Progenitor cell of endocrine pancreas (in vitro differentiated cells): ENCODE measurements around the gene TNFRSF1A. TPM values are rescaled to one million over a fixed set of nuclear protein-coding genes. Genes with fewer than 3 reads are reported as not detected.

ENCODE experiments used
- DNase-seq: peaks from one replicate; pipeline ENCODE4 v3.0.0; 2021; ENCODE audit warnings: low spot score; ENCODE audit not compliant: unreplicated experiment
- H3K27ac Mint-ChIP-seq: 2 replicates; pipeline ENCODE4 v1.8.0; 2021; ENCODE audit warnings: mild to moderate bottlenecking, moderate library complexity, mixed read lengths
- H3K27me3 Mint-ChIP-seq: 2 replicates; pipeline ENCODE4 v1.8.0; 2021; ENCODE audit warnings: mixed read lengths
- H3K36me3 Mint-ChIP-seq: 2 replicates; pipeline ENCODE4 v1.8.0; 2022; ENCODE audit warnings: mixed read lengths; ENCODE audit not compliant: insufficient read depth
- H3K4me1 Mint-ChIP-seq: 2 replicates; pipeline ENCODE4 v1.8.0; 2021; ENCODE audit warnings: low read depth, mixed read lengths
- H3K4me3 Mint-ChIP-seq: 2 replicates; pipeline ENCODE4 v1.8.0; 2021; ENCODE audit warnings: low read depth, mild to moderate bottlenecking, moderate library complexity, mixed read lengths
- H3K9me3 Mint-ChIP-seq: 2 replicates; pipeline ENCODE4 v1.8.0; 2021; ENCODE audit warnings: low read depth, mixed read lengths
- total RNA-seq: library from RNA; stranded (reverse); gene quantifications from 2 replicates; pipeline ENCODE4 v1.2.1, GENCODE V29; 2021
- TF ChIP-seq, protein P1 (sequence below): fragments of 200-600 bp; sonication (generic); IDR thresholded peaks from one replicate; pipeline ENCODE4 v1.5.0; 2021; ENCODE audit warnings: antibody characterized with exemption, mild to moderate bottlenecking; ENCODE audit not compliant: unreplicated experiment

Gene TNFRSF1A
- total RNA-seq, 1 donor from 2014 or later: 67.5 TPM

DNA sequence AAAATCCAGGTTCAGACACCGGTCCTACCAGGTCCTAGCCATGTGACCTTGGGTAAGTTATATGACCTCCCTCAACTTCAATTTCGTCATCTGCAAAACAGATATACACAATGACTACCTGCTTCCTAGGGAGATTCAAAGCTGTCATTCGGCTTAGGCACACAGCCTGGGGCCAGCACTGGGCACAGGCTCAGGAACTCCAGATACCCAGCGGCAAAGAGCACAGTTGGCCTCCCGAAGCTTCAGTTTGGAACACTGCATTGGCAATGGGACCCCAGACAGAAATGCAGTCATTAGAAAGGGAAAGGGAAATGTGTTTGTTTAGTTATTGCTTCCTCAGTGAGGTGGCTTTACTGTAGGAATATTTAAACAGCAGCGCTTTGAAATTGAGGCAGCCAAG lies 20.0 kb downstream of the TNFRSF1A start:
- Mint-ChIP-seq H3K9me3 (no peaks in the 10 kb centered on the region), H3K27me3 (no peaks in the 10 kb centered on the region), H3K4me3 (no peak overlapping the region), H3K27ac (no peak overlapping the region), H3K36me3 (peaks cover 23% of the 10 kb centered on the region), H3K4me1 (peaks cover 22% of the 10 kb centered on the region)
- DNase-seq: no peak
- TF ChIP-seq, protein P1, sequence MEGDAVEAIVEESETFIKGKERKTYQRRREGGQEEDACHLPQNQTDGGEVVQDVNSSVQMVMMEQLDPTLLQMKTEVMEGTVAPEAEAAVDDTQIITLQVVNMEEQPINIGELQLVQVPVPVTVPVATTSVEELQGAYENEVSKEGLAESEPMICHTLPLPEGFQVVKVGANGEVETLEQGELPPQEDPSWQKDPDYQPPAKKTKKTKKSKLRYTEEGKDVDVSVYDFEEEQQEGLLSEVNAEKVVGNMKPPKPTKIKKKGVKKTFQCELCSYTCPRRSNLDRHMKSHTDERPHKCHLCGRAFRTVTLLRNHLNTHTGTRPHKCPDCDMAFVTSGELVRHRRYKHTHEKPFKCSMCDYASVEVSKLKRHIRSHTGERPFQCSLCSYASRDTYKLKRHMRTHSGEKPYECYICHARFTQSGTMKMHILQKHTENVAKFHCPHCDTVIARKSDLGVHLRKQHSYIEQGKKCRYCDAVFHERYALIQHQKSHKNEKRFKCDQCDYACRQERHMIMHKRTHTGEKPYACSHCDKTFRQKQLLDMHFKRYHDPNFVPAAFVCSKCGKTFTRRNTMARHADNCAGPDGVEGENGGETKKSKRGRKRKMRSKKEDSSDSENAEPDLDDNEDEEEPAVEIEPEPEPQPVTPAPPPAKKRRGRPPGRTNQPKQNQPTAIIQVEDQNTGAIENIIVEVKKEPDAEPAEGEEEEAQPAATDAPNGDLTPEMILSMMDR: no peak

DNA sequence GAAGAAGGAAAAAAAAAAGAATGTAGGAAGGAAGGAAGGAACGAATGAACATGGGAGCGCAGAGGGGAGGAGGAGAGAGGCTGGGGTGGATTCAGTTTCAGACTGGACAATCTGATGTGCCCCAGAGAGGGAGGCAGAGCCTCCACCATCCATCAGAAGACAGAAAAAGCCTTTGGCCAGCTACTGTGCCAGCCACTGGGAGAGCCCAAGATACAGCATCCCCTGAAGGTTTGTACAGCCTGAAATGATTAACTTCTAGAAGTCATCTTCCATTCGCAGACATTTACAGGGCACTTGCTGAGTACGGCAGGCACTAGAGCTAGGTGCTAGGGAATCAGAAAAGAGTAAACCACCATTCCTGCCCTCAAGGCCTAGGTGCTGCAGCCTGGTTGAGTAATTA lies 22.4 kb downstream of the TNFRSF1A start:
- Mint-ChIP-seq H3K4me1 (peaks cover 15% of the 10 kb centered on the region), H3K36me3 (peaks cover 25% of the 10 kb centered on the region), H3K4me3 (no peak overlapping the region), H3K27ac (no peak overlapping the region), H3K9me3 (no peaks in the 10 kb centered on the region), H3K27me3 (no peaks in the 10 kb centered on the region)
- no peak for DNase-seq
- TF ChIP-seq, protein P1: no peak

DNA sequence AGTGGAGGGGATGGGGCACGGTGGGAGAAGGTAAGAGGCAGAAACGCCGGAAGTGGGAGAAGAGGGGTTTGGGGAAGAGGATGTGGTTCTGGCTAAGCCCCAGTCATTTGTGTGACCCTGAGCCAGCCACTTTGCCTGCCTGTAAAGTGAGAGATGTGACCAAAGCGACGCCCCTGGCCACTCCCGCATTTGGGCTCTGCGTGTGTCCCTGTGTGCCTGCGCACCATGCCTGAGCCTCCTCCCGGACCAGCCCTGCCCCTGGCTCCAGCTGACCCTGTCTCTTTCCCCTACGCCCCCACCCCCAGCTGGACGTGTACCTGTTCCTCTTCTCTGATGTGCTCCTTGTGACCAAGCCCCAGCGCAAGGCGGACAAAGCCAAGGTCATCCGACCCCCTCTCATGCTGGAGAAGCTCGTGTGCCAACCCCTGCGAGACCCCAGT lies 23.4 kb downstream of the TNFRSF1A start:
- TF ChIP-seq, protein P1: no peak
- Mint-ChIP-seq H3K4me3 (no peak overlapping the region), H3K9me3 (no peaks in the 10 kb centered on the region), H3K4me1 (peaks cover 8% of the 10 kb centered on the region), H3K27me3 (no peaks in the 10 kb centered on the region), H3K27ac (no peak overlapping the region), H3K36me3 (peaks cover 29% of the 10 kb centered on the region)
- DNase-seq: no peak

DNA sequence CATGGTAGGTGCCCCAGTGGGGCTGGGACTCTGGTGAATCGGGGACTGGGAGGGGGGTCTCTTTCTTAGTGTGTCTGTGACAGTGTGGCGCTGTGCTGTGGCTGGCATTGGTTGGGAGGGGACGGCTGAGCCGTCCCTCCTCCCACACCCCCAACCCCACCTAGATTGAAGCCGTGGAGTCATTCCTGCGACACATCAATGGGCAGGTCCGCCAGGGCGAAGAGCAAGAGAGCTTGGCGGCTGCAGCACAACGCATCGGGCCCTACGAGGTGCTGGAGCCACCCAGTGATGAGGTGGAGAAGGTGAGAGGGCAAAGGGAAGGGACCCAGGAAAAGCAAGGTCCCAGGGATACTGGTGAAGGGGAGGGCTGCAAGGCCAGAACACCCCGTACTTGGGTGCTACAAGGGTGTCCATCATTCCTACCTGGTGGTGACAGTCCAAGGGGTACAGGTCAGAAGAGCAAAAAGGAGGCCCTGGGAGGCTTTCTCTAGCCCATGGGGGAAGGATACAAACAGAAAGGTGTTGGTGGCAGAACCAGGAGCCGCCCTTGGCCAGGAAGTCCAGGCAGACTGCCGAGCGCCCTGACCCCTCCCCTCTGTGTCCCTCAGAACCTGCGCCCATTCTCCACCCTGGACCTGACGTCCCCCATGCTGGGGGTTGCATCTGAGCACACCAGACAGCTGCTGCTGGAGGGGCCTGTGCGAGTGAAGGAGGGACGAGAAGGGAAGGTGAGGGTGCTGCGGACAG lies 24.0 kb downstream of the TNFRSF1A start:
- H3K36me3 Mint-ChIP-seq: peaks cover 31% of the 10 kb centered on the region
- H3K27me3 Mint-ChIP-seq: no peaks in the 10 kb centered on the region
- no peaks in the 10 kb centered on the region for H3K9me3 Mint-ChIP-seq
- no peak overlapping the region for H3K27ac Mint-ChIP-seq
- no peak overlapping the region for H3K4me3 Mint-ChIP-seq
- peaks cover 4% of the 10 kb centered on the region for H3K4me1 Mint-ChIP-seq
- DNase-seq: no peak
- TF ChIP-seq, protein P1: no peak

DNA sequence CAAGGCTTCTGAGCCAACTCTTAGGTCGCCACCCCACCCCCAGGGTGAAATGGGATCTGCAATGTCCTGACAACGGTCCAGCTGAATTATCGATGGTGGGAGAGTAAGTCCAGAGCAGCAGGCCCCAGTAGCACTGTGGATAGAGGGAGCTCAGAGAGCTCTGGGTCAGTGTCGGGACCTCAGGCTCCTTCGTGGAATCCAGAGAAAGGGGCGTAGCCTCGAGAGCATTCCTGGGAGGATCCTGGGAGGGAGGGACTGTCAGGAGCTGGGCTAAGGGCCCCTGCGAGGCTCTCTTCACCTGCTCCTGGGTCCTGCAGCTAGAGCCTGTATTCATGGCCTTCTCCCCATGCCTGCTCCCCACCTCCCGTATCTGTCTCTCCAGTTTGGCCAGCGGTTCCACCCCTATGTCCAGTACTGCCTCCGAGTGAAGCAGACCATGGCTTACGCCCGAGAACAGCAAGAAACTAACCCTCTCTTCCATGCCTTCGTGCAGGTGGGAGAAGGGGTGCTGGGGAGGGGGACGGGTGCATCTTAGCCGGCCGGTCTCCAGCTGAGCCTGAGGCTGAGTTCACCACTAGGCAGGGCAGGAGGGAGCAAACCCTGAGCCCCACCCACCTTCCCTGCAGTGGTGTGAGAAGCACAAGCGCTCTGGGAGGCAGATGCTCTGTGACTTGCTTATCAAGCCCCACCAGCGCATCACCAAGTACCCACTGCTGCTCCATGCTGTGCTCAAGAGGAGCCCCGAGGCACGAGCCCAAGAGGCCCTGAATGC lies 24.8 kb downstream of the TNFRSF1A start:
- Mint-ChIP-seq H3K27me3 (no peaks in the 10 kb centered on the region), H3K9me3 (no peaks in the 10 kb centered on the region), H3K4me1 (peaks cover 9% of the 10 kb centered on the region), H3K36me3 (peaks cover 33% of the 10 kb centered on the region), H3K4me3 (no peak overlapping the region), H3K27ac (no peak overlapping the region)
- TF ChIP-seq, protein P1: no peak
- DNase-seq: no peak
